Measurements from ENCODE around the gene B3GALT6.

B3GALT6 gene

GRCh38 chr1:1223891-1224290, 8.1 kb upstream of the B3GALT6 start:
- Histone ChIP-seq H3K9me2 (replicated peaks; ENCODE audit: insufficient read depth, low read length) (no peaks in the 10 kb centered on the region), H3K9me3 (replicated peaks; ENCODE audit: insufficient read depth, low read length) (no peaks in the 10 kb centered on the region), H3K27ac (ENCODE audit: low read length) (no peak overlapping the region), H2AFZ (ENCODE audit: low read length) (no peak overlapping the region), H3K4me2 (ENCODE audit: low read depth, low read length) (no peak overlapping the region), H3K36me3 (replicated peaks; ENCODE audit: insufficient read depth, low read length) (peaks cover 12% of the 10 kb centered on the region), H3K79me2 (ENCODE audit: low read length) (peaks cover 42% of the 10 kb centered on the region), H3K4me1 (ENCODE audit: low read length) (no peaks in the 10 kb centered on the region), H3F3A (ENCODE audit: insufficient read depth, low read length) (no peaks in the 10 kb centered on the region), H3K4me3 (ENCODE audit: low read length) (no peak overlapping the region), H3K27me3 (replicated peaks; ENCODE audit: insufficient read depth, low read length) (no peaks in the 10 kb centered on the region), H4K20me1 (ENCODE audit: insufficient read depth, low read length) (no peaks in the 10 kb centered on the region), H3K9ac (ENCODE audit: low read length) (no peak overlapping the region)
- no peak for TF ChIP-seq CTCF (IDR thresholded peaks at IDR 0.05; ENCODE audit: low read length)
- no peak for TF ChIP-seq EZH2 (optimal IDR thresholded peaks at IDR 0.05; ENCODE audit: low read depth, low read length)
- TF ChIP-seq EZH2phosphoT487 (IDR thresholded peaks at IDR 0.05; ENCODE audit: low read length): no peak
- no peak for DNase-seq

DNA sequence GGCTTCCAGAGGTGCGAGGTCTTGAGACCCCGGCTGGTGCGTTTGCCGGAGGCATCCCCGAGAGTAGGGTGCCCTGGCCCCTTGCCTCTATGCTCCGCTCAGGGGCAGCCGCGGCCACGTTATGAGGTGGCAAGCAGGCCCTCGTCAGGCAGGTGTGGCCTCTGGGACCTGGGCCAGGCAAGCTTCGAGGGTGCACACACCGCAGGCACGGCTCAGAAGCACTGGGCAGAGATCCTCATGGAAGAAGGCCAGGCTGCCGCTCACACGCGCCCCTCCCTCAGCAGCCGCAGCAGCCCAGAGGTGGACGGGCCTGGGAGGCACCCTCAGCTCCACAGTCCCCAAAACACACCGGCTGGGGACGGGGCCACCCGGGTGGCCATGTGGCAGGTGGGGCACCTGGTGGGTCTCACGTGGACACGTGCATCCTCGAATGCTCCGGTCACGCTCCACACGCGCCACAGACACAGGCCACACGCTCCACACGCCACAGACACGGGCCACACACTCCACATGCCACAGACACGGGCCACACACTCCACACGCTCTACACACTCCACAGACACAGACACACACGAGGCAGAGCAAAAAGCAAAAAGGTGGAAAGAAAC, 6.7 kb upstream of the B3GALT6 start:
- H2AFZ ChIP-seq (ENCODE audit: low read length): no peak overlapping the region
- no peak overlapping the region for H3K9ac ChIP-seq (ENCODE audit: low read length)
- no peaks in the 10 kb centered on the region for H3K9me3 ChIP-seq (replicated peaks; ENCODE audit: insufficient read depth, low read length)
- peaks cover 12% of the 10 kb centered on the region for H3K36me3 ChIP-seq (replicated peaks; ENCODE audit: insufficient read depth, low read length)
- no peak for DNase-seq
- H3K4me3 ChIP-seq (ENCODE audit: low read length): no peak overlapping the region
- no peak for TF ChIP-seq CTCF (IDR thresholded peaks at IDR 0.05; ENCODE audit: low read length)
- no peak for TF ChIP-seq EZH2phosphoT487 (IDR thresholded peaks at IDR 0.05; ENCODE audit: low read length)
- no peak for TF ChIP-seq EZH2 (optimal IDR thresholded peaks at IDR 0.05; ENCODE audit: low read depth, low read length)
- no peaks in the 10 kb centered on the region for H3K9me2 ChIP-seq (replicated peaks; ENCODE audit: insufficient read depth, low read length)
- H3K4me2 ChIP-seq (ENCODE audit: low read depth, low read length): no peak overlapping the region
- H3K27ac ChIP-seq (ENCODE audit: low read length): no peak overlapping the region
- 0 out of 2 replicates have a peak, but pooled peaks cover 3% of the 10 kb centered on the region for H3K4me1 ChIP-seq (ENCODE audit: low read length)
- H3K79me2 ChIP-seq (ENCODE audit: low read length): peaks cover 57% of the 10 kb centered on the region
- H3K27me3 ChIP-seq (replicated peaks; ENCODE audit: insufficient read depth, low read length): no peaks in the 10 kb centered on the region
- no peaks in the 10 kb centered on the region for H3F3A ChIP-seq (ENCODE audit: insufficient read depth, low read length)
- H4K20me1 ChIP-seq (ENCODE audit: insufficient read depth, low read length): no peaks in the 10 kb centered on the region

DNA sequence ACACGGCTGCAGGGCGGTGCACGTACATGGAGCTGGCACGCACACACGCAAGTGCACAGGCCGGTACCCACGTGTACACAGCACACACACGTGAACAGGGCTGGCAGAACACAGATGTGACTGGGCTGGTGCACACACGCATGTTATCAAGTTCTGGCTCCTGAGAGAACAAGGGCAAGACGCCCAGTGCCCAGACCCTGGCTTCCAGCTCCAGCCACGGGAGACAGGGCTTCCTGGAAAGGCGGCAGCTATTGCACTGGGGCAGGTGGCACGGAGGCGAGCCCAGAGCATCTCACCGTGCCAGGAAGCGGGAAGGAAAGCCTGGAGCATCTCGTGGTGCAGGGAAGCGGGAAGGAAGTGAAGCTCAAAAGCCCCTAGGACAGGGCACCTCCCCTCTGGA, 6.1 kb upstream of the B3GALT6 start:
- Histone ChIP-seq H3K27me3 (replicated peaks; ENCODE audit: insufficient read depth, low read length) (no peaks in the 10 kb centered on the region), H2AFZ (ENCODE audit: low read length) (no peak overlapping the region), H4K20me1 (ENCODE audit: insufficient read depth, low read length) (no peaks in the 10 kb centered on the region), H3K36me3 (replicated peaks; ENCODE audit: insufficient read depth, low read length) (peaks cover 12% of the 10 kb centered on the region), H3K9ac (ENCODE audit: low read length) (no peak overlapping the region), H3K4me2 (ENCODE audit: low read depth, low read length) (no peak overlapping the region), H3K79me2 (ENCODE audit: low read length) (peaks cover 63% of the 10 kb centered on the region), H3K4me3 (ENCODE audit: low read length) (no peak overlapping the region), H3K4me1 (ENCODE audit: low read length) (0 out of 2 replicates have a peak, but pooled peaks cover 3% of the 10 kb centered on the region), H3K9me2 (replicated peaks; ENCODE audit: insufficient read depth, low read length) (no peaks in the 10 kb centered on the region), H3F3A (ENCODE audit: insufficient read depth, low read length) (no peaks in the 10 kb centered on the region), H3K9me3 (replicated peaks; ENCODE audit: insufficient read depth, low read length) (no peaks in the 10 kb centered on the region), H3K27ac (ENCODE audit: low read length) (no peak overlapping the region)
- TF ChIP-seq EZH2 (optimal IDR thresholded peaks at IDR 0.05; ENCODE audit: low read depth, low read length) (no peak), EZH2phosphoT487 (IDR thresholded peaks at IDR 0.05; ENCODE audit: low read length) (no peak), CTCF (IDR thresholded peaks at IDR 0.05; ENCODE audit: low read length) (no peak)
- DNase-seq: no peak
